RKO (cell line): Measurements from ENCODE around the gene CNOT9.

Experiments used
- DNase-seq: peaks from one replicate; pipeline ENCODE4 v3.0.0-alpha.2; 2016; ENCODE audit warnings: low spot score

Gene CNOT9

DNA sequence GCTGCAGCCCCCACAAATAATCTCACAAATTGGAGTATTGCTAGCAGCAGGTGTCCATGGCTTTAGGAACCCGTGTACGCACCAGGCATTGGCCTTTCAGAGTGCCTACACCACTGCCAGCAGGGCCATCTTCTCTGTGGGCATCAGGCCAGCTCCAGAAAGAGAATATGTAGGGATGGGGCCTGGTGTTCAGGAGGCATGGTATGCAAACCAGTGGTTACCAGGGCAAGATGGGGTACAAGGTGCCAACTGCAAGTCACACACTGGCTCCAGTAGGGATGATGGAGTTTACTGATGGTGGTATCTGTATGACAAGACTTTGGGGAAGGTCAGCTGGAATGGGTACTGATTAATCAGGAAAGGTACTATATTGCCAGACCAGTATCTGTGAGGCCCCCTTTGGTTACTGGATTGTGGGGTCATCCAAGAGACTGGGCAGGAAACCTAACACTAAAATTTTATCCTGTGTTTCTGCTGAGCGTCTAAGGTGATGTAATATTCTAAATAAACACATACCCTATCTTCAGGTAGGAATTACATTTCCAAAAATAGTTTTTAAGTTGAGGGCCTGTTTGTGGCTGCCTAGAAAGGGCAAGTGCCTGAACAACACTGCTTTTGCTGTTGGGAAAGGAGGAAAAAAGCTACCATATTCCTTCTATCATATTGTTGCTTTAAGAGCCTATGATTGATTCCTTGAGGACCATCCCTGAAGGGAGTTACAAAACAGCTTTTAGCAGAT lies 9.0 kb downstream of the CNOT9 start:
- no peak for DNase-seq

DNA sequence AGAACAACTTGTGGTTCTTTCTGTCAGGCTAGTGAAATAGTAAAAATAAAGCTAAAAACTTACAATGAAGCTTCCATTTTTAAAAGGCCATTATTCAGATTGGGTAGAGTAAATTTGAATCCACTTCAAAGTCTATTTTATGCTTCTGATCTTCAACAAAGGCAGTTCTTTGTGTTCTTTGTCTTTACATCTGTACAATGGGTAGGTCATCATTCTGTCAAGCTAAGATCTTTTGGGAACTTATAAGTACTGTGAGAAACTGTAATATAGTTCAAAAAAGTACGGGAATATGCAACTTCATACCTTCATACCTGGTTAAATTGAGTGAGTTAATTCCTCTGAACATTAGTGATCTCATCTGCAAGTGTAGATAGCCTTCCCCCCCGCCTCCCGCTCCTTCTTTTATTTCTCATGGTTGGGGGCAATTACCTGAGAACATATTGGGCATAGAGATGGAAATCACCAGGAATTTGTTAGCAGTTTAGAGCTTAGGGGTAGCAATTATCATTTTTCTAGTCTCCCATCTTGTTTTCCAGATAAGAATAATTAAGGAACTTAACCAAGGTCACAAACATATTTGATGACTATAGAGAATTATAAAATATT lies 9.7 kb downstream of the CNOT9 start:
- DNase-seq, result no peak

DNA sequence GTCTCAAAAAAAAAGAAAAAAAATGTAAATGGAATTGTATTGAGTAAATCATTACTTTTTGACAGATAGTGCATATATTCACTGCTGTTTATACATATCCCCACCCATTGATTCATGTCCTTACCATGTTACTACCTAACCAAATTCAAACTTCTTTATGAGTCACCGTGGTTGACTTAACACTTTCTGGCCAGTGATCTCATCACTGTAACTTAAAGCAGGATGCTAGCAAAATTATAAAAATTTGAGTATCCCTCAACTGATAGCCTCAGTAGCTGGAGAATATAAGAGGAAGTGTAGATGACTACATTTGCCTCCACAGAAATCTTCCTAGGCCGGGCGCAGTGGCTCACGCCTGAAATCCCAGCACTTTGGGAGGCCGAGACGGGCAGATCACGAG lies 13.4 kb downstream of the CNOT9 start:
- peak; percentile 78 for DNase-seq

DNA sequence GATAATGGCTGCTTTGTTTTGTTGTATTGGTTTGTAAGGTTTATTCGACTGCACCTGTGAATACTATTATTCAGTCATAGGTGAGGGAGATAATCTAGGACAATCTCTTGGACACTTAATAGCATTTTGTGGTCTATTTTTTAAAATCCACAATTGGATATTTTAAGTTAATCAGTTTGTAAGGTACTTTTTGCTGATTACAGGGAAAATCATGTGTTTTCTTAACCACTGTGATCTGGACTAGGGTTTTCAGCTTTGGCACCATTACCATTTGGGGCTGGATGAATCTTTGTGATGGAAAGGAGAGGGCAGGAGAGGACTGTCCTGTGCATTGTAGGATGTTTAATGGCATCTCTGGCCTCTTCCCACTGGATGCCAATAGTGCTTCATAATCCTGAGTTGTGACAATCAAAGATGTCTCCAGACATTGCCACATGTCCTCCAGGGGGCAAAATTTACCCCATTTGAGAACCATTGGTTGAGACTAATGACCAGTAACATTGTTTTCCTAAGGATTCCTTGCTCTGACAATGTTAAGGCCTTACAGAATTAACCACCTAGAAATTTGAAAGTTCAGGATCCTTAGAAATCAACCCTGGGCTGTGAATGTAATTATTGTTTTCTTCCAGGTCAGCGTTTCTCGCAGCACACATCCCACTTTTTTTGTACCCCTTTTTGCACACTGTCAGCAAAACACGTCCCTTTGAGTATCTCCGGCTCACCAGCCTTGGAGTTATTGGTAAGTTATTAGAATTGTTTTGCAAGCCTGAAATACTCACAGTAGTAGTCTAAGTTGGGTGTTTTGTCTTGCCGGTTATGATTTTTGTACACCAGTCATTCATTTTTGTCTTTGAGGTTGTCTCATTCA lies 15.6 kb downstream of the CNOT9 start:
- peak; percentile 23 for DNase-seq

DNA sequence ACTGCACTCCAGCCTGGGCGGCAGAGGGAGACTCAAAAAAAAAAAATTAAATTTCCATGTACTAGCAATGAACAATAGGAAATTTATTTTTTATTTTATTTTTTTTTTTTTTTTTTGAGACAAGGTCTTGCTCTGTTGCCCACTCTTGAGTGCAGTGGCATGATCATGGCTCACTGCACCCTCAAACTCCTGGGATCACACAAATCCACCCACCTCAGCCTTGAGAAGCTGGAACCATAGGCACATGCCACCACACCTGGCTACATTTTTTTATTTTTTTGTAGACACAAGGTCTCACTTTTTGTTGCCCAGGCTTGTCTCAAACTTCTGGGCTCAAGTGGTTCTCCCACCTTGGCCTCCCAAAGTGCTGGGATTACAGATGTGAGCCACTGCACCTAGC lies 16.9 kb downstream of the CNOT9 start:
- DNase-seq, result no peak

DNA sequence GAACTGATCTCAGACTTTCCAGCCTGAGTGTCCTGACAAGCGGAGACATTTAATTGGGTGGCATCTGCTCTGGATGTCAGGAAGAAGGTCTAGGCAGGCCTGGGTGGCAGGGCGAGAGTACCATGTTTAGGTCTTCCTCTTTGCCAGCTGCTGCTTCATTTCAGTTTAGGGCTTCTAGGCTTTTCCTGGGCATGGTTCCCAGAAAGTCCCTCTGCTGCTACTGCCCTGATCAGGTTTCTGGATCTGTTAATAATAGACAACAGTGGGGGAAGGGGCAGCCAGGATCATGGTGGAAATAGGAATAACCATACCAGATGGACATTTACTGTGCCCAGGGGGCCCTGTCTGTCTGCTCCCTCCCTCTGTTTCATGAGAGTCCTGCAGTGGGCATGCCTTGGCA lies 36.8 kb downstream of the CNOT9 start:
- no peak for DNase-seq

DNA sequence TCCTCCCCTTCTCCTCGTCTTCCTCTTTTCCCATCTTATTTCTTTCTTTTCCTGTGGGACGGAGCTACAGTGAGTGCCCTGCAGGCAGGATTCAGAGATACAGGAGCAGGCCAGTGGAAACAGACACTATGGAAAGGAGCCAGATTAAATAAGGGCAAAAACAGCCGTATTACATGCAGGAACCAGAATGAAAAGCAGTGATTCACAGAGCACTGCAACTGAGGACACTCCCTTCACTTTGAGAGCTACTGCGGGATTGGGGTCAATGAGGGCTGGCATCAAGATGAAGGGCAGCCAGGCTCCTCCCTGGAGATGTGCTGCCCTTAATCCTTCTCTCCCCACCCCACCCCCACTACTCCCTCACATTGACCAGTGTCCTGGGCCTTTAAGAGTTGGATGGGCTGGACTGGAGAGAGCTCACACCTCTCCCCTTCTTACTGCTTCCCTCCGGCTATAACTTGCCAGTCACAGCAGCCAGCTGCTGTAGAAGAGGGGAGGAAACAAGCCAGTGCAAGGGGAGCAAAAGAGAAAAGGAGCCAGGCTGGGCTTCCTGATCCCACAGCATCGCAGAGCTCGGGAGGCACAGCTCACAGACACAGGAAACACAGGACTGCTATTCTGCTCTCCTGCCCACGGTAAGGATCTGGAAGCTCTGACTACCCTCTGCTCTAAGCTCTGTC lies 38.9 kb downstream of the CNOT9 start, which contains the start of gene PLCD4:
PLCD4 (plus strand) TSS at position 464 of the 680 bp plus-strand sequence. CDS start 7,841 bp downstream, outside the sequence.
- no peak for DNase-seq

DNA sequence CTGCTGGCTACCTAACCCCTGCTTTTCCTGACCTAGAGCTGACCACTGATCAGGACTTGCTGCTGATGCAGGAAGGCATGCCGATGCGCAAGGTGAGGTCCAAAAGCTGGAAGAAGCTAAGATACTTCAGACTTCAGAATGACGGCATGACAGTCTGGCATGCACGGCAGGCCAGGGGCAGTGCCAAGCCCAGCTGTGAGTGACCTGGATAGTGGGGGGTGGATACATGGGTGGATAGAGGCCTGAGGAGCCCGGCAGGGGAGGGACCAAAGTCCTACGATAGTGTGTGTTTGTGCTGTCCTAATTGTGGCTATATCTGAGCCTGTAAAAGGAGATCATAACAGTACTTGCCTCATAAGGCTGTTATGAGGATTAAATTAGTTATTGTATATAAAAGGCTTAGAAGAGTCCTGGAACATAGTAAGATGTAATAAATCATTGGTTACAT lies 47.3 kb downstream of the CNOT9 start:
- no peak for DNase-seq

DNA sequence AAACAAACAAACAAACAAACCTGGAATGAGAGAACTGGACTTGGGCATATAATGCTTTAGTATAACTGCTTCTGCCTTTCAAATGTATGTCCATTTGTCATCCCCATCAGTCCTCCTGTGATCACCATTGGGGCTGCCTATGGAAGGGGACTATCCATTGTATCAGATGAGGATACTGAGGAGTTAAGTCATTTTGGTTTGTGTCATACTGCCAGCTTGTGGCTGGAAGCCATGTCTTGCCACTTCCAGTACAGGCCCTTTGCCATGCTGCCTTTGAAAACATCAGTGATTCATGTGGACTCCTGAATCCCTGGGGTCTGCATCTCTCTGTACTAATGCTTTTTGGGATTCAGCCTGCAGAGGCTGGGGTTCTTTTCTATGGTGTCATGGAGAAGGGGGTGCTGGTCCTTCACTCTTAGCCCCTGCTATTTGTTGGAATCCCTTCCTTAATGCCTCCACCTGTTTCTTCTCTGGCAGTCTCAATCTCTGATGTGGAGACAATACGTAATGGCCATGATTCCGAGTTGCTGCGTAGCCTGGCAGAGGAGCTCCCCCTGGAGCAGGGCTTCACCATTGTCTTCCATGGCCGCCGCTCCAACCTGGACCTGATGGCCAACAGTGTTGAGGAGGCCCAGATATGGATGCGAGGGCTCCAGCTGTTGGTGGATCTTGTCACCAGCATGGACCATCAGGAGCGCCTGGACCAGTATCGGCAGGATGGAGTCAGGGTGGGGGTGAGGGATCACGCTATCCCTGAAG lies 49.6 kb downstream of the CNOT9 start:
- DNase-seq, result peak; percentile 41

DNA sequence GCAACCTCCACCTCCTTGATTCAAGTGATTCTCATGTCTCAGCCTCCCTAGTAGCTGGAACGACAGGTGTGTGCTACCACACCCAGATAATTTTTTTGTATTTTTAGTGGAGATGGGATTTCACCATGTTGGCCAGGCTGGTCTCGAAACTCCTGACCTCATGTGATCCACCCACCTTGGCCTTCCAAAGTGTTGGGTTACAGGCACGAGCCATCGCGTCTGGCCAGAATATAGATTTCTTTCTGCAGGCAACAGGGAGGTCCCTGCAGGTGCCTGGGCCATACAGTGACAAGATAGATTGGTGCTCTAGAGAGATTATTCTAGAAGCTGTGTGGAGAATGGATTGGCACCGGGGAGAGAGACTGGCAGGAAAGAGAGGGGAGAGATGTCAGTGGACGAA lies 52.4 kb downstream of the CNOT9 start:
- DNase-seq, result no peak

DNA sequence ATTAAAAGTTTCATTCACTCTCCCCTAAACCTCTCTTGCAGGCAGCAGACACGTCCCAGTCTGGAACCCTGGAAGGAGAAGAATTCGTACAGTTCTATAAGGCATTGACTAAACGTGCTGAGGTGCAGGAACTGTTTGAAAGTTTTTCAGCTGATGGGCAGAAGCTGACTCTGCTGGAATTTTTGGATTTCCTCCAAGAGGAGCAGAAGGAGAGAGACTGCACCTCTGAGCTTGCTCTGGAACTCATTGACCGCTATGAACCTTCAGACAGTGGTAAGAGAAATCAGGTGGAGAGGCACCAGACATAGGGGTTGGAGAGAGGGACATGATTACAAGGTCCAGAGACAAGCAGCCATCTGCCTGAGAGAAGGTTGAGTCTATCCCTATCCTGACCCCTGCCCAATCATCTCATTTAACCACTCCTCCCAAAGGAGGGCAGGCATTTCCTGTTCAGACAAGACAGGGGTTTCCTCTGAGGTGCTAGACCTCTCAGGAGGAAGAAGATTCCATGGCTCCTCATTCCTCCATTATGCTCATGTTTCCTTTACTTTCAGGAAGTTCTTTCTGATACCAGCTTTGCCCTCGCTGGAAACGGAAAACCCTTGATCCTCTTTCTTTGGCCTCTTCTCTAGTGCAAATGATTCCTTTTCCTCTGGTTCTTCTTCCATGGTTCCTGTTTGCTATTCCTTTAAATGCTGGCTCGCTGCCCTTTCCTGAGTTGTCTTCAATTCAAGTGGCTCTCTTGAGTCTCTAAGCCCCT lies 54.1 kb downstream of the CNOT9 start:
- no peak for DNase-seq

DNA sequence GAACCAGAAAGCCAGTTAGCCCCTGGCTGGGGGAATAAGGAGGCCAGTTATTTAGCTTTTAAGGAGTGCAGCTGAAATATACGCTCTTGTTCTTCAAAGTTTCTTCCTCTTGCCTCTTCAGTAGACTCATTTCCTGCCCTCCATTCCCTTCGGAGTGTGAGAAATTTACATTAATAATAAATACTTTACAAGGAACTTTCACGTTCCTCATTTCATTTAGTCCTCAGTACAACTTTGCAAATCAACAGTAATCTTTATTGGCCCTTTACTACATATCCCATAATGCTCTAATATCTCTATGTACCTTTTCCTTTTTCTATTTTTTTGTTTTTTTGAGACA lies 54.7 kb downstream of the CNOT9 start:
- DNase-seq, result no peak

DNA sequence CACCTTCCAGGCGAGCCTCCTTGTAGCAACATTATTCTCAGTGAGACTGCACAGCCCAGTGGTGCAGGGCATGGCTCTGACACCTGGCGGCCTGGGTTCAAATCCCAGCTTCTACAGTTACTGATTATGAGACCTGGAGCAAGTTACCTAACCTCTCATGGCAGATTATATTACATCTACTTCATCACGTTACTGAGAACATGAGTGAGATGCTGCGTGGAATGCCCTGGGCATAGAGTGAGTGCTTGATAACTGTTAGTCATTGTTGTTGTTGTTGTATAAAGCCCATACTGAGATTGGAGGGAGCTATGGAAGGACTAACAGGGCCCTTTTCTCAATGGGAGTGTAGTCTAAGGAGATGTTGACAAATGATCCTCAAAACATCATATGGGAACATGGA lies 57.7 kb downstream of the CNOT9 start:
- no peak for DNase-seq

DNA sequence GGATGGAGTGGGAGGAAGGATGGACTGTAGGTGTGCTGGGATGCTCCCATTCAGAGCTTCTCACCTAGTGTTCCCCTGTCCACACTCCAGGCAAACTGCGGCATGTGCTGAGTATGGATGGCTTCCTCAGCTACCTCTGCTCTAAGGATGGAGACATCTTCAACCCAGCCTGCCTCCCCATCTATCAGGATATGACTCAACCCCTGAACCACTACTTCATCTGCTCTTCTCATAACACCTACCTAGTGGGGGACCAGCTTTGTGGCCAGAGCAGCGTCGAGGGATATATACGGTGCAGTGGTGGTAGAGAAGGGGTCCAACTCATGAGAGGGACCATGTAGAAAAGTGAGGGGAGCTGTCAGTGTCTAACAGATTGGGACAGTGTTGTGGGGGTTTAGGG lies 59.3 kb downstream of the CNOT9 start:
- DNase-seq, result no peak

DNA sequence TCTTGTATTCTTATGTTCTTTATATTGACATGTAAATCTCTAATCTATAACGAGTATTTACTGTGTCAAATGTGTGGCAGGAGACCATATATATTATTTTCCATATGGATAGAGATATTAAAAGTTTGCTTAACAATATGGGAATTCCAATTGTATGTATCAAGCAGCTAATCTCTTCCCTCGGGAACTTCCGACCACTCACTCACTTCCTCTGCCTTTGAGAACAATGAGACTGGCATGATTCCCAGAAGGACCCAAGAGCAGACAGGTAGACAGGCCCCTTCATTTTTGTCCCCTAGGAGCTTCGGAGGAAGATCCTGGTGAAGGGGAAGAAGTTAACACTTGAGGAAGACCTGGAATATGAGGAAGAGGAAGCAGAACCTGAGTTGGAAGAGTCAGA lies 63.2 kb downstream of the CNOT9 start:
- no peak for DNase-seq

DNA sequence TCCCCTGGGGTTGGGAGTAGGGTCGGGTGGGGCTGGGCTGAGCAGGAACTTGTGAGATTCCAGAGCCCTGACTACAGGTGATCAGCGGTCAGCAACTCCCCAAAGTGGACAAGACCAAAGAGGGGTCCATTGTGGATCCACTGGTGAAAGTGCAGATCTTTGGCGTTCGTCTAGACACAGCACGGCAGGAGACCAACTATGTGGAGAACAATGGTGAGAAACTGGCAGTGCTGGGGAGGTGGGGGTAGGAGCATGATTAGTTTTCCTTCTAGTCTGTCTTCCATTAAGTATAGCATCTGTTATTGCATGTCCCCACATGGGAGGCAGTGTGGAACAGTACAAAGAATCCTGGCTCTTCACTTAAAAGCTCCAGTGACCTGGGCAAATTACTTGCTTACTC lies 67.1 kb downstream of the CNOT9 start:
- DNase-seq, result no peak

DNA sequence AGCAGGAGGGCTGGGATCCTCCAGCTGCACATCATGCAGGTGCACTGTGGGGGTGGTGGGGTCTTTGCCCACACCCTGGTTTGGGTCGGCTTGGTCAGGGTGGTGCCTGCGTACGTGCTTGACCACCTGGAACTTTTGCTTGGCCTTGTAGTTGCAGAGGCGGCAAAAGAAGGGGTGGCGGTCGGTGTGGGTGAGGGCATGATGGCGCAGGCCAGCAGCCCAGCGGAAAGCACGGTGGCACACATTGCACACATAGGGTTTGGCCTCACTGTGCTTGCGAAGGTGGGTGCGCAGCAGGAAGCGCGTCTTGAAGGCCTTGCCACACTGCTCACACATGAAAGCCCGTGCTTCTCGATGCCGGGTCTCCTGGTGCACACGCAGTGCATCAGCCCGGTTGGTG lies 69.7 kb downstream of the CNOT9 start:
- DNase-seq, result no peak

DNA sequence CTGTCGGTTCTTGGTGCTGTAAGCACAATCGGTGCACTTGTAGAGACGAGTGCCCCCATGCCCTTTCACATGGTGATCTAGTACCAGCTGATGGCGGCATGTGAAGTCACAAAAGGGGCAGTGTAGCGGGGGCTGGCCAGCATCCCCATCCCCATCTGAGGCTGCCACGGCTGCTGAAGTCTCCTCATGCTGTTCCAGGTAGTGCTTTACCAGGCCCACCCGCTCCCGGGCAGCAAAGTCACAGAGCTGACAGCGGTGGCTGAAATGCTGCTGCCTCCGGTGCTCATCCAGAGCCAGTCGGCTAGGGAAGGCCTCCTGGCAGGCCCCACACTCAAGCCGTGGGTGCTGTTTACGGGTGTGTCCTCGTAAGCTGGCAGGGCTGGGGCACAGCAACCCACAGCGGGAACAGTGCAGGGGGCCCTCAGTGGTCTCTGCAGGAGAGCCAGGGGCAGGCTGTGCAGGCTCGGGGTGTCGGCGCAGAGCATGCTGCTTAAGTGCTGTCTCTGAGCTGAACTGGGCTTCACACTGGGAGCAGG lies 73.5 kb downstream of the CNOT9 start:
- DNase-seq, result no peak

DNA sequence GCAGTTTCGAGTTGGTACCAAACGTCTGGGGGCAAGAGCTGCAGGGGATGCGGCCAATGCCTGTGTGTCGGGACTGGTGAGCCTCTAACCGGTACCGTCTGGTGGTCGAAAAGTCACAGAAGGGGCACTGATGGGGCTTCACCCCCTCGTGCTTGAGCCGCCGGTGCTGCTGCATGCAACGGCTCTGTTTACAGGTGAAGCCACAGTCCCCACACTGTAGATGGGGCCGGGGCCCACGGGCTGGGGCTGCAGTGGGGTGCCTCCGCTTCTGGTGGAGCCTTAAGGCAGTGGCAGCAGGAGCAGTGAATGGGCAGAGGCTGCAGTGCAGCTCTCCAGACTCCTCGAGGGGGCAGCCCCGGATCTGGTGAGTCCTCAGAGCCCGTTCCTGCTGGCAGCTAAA lies 74.1 kb downstream of the CNOT9 start:
- no peak for DNase-seq

DNA sequence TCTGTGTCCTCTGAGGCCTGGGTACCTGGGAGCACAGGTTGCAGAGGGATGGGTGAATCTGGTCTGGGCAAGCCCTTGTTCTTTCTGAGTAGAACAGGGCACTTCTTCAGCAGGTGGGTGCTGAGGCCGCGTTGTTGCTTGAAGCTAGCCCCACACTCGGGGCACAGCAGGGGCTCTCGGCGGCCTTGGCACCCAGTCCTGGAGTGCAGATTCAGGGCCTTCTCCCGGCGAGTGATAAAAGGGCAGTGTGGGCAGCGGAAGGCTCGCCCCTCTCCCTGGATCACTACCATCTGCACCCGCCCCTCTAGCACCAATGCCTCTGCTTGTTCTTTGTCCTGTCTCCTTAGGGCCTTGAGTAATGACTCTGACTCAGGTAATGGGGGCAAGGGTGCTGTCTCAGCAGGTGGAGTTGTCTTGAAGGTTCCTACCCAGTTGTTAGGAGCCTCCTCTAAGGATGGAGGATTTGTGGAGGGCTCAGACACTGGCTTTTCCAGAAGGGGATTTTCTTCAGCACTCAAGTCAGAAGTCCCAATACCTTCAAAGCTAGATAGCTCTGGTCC lies 75.2 kb downstream of the CNOT9 start:
- DNase-seq, result no peak
